Right forelimb (tissue), 1 donor: ENCODE data around the gene KLRC1.
"Not testable (repeated sequence)": the region's sequence is repeated elsewhere in the genome, so short reads cannot be mapped to it uniquely, and the experiment has no call there.

Experiments used
- DNase-seq: peaks from one replicate; pipeline ENCODE4 v3.0.0-alpha.2; 2018

The KLRC1 gene

DNA sequence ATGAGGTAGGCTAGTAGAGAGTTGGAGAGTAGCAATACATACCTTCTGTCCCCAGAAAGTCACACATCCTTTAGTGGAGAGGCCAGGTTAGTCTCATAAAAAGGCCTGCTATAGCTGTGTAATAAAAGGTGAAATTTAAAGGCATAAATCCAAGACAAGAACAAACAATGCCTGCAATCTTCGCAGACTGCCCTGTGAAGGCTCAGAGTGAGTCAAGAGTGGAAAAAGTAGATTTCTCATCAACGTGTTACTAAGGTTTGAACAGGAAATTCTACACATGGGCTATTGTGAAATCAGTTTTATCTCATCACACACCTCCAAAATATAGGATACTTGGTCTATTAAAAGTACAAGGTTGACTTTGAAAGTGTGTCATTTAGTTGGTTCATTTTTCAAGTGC, at the start of gene KLRC1:
KLRC1 (minus strand) TSS at position 222 of the 400 bp plus-strand sequence. CDS start 2,221 bp downstream, outside the sequence.
- no peak for DNase-seq

DNA sequence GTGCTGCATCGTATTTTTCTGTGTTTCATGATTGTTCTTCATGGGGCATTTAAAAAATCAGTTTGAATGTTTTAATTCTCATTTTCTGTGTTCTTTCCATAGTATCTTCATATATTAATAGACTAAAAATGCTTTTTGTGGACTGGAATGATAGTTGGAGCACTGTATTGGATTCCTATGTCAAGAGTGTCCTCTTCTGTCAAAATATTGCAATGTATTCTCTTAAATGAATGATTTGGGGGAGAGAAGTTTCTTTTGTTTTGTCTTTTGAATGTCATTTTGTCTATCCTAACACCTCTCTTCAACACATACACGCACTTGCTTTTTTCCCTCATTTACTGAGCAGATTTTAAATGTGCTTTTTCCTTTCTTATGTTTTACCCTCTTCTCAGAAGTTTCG, 47.9 kb upstream of the KLRC1 start:
- no peak for DNase-seq

DNA sequence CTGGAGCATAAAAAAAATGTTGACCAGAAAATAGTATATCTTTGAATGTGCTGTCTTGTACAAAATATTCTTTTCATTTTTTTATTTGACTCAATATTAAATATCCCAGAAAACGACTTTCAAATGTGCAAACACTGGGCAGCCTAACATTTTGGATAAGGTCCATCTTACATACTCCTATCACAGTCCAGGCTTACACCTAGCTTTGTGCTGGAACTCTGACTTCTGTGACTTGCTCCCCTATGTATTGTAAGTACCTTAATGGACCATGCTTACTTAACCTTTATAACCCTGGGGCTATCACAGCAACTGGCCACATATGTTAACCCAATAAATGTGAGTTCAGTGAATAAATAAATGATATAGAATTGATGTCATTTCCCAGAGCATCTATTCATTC, 44.9 kb upstream of the KLRC1 start:
- no peak for DNase-seq

DNA sequence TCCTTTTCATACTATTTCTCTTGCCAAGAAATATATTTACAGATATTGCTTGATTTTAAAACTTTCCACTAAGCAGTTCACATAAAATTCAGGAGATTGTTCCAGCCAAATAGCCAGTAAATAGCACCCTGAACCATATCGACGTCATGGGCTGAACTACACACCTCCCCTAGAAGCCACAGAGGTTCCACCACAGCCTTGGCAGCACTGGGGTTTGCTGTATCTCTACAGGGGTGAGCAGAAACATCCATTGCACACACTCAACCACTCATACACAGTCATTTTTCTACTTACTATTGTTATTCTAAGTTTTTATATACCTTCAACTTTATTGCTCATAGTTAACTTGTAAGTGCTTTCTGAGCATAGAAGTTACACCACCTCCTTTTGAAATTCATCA, 44.4 kb upstream of the KLRC1 start:
- DNase-seq: no peak

DNA sequence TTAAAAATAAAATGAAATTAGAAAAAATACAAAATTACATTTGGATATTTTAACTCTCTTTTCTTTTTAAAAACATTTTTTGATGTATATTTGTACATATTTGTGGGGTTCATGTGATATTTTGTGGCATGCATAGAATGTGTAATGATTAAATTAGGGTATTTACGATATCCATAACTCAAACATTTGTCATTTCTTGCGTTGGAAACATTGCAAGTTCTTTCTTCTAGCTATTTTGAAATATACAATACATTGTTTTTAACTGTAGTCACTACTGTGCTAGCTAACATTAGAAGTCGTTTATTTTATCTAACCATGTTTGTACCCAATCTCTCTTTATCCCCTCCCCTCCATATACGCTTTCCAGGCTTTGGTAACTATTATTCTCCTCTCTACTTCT, 38.6 kb upstream of the KLRC1 start:
- no peak for DNase-seq

DNA sequence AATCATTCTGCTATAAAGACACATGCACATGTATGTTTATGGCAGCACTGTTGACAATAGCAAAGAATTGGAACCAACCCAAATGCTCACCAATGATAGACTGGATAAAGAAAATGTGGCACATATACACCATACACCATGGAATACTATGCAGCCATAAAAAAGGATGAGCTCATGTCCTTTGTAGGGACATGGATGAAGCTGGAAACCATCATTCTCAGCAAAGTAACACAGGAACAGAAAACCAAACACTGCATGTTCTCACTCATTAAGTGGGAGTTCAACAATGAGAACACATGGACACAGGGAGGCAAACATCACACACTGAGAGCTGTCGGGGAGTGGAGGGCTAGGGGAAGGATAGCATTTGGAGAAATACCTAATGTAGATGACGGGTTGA, 34.2 kb upstream of the KLRC1 start:
- not testable (repeated sequence) for DNase-seq

DNA sequence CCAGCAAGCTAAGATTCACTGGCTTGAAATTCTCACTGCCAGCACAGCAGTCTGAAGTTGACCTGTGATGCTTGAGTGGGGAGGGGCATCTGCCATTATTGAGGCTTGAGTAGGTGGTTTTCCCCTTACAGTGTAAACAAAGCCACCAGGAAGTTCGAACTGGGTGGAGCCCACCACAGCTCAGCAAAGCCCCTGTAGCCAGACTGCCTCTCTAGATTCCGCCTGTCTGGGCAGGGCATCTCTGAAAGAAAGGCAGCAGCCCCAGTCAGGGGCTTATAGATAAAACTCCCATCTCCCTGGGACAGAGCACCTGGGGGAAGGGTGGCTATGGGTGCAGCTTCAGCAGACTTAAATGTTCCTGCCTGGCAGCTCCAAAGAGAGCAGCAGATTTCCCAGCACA, 28.7 kb upstream of the KLRC1 start:
- DNase-seq: not testable (repeated sequence)

DNA sequence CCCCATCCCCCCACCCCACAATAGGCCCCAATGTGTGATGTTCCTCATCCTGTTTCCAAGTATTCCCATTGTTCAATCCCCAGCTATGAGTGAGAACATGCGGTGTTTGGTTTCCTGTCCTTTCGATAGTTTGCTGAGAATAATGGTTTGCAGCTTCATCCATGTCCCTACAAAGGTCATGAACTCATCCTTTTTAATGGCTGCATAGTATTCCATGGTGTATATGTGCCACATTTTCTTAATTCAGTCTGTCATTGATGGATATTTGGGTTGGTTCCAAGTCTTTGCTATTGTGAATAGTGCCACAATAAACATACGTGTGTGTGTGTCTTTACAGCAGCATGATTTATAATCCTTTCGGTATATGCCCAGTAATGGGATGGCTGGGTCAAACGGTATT, 19.6 kb upstream of the KLRC1 start:
- not testable (repeated sequence) for DNase-seq

DNA sequence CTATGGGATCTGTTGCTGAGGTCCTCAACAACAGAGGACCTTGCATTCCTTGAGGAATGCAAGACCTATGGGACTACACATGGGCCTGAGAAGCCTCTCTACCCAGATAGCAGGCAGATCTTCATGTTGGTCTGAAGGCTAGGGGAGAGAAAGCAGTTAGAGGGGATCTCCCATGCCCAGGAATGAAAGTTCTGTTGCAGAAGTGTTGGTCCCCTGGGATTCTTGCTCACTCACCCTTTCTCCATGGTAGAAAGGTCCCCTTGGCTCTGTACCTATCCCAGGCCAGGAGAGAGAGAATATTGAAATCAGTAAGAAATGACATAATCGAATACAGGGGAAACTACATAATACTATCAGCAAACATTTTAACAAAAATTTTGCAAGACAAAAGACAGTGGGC, 16.5 kb upstream of the KLRC1 start:
- DNase-seq: no peak

DNA sequence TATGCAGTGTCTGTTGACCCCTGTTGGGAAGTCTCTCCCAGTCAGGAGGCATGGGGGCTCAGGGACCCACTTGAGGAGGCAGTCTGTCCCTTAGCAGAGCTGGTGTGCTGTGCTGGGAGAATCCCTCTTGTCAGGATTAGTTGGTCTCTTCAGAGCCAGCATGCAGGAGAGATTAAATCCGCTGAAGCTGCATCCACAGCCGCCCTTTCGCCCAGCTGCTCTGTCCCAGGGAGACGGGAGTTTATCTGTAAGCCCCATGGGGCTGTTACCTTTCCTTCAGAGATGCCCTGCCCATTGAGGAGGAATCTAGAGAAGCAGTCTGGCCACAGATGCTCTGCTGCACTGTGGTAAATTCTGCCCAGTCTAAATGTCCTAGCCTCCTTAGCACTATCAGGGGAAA, 13.1 kb upstream of the KLRC1 start:
- no peak for DNase-seq

DNA sequence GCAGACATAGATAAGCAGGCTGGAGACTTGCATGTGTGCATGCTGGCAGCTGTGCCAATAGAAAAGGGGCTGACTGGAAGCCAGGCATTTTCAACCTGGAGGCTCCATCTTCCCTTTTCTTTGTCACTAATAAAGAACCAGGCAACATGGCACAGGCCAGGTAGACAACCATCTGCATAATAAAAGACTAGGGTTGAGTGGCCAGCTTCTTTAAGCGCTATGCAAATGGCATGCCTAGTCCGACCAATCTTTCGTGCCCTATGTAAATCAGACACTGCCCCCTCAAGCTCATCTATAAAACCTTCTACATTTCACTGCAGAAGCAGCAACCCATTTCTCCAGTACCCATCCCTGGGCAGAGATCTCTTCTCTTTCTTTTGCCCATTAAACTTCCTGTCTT, 4.6 kb upstream of the KLRC1 start:
- no peak for DNase-seq

DNA sequence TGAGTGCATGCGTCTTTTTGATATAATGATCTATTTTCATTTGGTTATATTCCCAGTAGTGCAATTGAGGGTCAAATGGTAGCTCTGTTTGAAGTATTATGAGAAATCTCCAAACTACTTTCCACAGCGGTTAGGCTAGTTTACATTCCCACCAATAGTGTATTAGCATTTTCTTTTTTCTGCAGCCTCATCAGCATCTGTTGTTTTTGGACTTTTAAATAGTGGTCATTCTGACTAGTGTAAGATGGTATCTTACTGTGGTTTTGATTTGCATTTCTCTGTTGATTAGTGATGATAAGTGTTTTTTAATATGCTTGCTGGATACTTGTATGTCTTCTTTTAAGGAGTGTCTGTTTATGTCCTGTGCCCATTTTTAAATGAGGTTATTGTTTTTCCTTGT, 3.7 kb upstream of the KLRC1 start:
- DNase-seq: no peak

DNA sequence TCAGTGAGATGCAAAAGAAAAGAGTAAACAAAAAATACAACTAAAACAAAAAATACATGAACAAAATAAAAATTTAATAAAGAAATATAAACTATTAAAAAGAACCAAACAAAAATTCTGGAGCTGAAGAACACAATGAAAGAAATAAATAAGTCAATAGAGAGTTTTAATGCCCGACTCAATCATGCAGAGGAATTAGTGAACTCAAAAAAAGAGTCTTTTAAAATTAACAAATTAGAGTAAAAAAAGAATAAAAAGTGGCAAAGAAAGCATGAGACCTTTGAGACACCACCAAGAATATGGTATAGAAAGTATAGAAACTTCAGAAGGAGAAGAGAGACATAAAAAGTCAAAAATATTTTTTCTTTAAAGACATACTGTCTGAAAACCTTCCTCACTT, 2.6 kb upstream of the KLRC1 start:
- no peak for DNase-seq

DNA sequence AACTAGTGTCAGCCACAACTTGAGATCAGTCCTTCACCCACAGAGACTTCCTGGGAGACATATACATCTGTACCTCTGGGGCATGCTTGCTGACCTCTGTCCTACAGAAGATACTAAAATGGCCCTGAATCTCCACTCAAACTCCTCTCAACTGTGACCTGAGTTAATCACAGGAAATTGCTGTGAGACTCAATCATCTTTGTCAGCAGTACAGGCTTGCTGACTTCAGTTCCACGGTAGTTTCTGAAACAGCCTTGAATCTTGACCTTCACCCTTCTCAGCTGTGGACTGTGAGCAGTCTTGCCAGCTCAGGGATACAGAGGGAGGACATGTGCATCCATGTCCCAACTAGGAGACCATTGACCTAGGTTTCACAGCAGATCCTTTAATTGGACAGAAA, 1.4 kb upstream of the KLRC1 start:
- no peak for DNase-seq

DNA sequence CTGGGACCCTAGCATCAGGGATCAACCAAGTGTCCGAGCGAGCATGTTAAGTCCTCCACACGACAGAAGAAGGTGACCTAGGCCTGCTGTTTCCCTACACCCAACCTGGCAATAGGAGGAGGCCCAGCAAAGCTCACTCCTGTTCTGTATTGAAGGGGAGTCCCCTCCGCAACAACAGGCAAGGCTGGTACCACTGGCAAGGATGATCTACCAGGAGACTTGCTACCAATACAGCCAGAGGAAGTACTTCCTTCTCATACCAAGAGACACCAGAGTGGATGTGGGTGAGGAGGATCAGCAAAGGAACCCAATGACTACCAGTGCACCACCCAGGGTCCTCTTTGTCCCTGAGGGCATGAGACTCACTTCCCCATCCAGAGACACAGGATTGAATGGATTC, 4.9 kb downstream of the KLRC1 start:
- no peak for DNase-seq

DNA sequence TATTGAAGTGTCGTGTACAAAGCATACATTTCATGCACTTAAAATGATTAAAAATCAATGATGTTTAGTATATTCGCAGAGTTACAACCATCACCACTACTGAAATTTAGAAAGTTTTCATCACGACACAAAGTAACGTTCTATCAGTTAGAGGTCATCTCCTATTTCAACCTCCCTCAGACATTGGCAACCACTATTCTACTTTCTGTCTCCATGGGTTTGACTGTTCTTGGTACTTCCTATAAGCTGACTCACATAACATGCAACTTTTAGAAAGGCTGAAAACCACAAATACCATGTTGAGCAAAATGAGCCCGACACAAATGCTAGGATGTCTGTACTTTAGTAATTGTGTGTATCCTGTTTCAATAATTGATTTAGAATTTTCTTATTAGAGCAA, 7.1 kb downstream of the KLRC1 start:
- DNase-seq: not testable (repeated sequence)

DNA sequence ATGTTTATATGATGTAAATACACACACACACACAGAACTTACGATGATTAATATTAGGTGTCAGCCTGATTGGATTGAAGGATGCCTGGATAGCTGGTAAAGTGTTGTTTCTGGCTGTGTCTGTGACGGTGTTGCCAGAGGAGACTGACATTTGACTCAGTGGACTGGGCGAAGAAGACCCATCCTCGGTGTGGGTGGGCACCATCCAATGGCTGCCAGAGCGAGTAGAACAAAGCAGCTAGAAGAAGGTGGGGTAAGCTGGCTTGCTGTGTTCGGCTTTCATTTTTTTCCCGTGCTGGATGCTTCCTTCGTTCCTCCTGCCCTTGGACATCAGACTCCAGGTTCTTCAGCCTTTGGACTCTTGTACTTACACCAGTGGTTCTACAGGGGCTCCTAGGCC, 12.0 kb downstream of the KLRC1 start:
- not testable (repeated sequence) for DNase-seq

DNA sequence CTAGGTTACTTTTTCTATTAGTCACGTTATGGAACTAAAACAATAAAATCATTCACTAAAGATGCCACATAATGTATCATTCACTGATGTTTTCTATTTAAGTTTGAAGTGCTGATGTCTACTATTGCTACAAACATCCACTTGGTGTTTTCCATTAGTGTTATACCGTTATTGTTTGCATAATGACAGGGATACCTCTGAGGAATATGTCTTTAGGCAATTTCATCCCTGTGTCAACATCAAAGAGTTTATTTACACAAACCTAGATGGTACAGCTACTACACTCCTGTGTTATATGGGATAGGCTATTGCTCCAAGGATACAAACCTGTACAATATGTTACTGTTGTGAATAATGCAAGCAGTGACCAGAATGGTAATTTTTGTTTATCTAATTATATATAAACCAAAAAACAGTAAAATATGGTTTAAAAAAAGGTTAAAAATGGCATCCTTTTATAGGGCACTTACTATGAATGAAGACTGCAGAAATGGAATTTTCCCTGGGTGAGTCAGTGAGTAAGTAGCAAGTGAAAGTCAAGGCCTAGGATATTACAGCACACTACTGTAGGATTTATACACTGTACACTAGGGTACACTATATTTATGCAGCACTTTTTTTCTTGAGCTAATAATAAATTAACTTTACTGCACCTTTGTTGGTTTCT, 13.4 kb downstream of the KLRC1 start:
- not testable (repeated sequence) for DNase-seq

DNA sequence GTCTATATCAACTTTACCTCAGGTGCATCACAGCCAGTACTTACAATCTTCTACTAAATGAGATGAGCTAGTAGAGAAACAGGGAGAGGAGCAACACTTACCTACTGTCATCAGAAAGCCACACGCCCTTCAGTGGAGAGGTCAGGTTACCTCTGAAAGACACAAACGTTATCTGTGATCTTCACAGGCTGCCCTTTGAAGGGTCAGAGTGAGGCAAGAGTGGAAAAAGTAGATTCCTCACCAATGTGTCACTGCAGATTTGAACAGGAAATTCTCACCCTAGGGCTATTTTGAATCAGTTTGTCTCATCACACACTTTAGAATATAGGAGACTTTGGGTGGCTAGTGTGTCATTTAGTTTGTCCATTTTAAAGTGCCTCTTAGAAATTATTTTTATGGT, 15.6 kb downstream of the KLRC1 start:
- DNase-seq: not testable (repeated sequence)

DNA sequence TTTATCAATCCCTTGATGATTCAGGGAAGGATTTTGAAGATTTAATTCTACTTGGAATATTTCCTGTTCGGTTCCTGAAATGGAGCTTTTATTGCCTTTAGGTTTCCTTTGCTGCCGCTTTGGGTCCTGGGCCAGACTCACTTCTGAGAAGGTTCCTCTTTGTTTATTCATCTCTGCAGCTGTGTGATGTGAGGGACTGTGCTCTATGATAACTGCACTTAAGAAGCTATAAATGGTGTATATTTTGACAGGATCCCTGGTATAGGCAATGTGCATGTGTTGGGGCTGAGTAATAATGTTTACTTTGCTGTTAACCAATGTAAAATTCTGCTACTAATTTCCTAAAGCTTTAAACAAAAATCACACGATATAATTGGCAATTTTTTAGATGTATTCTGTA, 17.4 kb downstream of the KLRC1 start, which contains the start of gene KLRC2:
KLRC2 (minus strand) TSS at position 195 of the 400 bp plus-strand sequence; CDS start at position 171, 24 bp downstream.
- not testable (repeated sequence) for DNase-seq

DNA sequence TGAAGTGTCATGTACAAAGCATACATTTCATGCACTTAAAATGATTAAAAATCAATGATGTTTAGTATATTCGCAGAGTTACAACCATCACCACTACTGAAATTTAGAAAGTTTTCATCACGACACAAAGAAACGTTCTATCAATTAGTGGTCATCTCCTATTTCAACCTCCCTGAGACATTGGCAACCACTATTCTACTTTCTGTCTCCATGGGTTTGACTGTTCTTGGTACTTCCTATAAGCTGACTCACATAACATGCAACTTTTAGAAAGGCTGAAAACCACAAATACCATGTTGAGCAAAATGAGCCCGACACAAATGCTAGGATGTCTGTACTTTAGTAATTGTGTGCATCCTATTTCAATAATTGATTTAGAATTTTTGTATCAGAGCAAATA, 22.6 kb downstream of the KLRC1 start:
- not testable (repeated sequence) for DNase-seq

DNA sequence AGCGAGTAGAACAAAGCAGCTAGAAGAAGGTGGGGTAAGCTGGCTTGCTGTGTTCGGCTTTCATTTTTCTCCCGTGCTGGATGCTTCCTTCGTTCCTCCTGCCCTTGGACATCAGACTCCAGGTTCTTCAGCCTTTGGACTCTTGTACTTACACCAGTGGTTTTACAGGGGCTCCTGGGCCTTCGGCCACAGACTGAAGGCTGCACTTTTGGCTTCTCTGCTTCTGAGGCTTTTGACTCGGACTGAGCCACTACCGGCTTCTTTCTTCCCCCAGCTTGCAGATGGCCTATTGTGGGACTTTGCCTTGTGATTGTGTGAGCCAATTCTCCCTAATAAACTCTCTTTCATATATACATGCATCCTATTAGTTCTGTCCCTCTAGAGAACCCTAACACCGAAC, 27.2 kb downstream of the KLRC1 start:
- not testable (repeated sequence) for DNase-seq

DNA sequence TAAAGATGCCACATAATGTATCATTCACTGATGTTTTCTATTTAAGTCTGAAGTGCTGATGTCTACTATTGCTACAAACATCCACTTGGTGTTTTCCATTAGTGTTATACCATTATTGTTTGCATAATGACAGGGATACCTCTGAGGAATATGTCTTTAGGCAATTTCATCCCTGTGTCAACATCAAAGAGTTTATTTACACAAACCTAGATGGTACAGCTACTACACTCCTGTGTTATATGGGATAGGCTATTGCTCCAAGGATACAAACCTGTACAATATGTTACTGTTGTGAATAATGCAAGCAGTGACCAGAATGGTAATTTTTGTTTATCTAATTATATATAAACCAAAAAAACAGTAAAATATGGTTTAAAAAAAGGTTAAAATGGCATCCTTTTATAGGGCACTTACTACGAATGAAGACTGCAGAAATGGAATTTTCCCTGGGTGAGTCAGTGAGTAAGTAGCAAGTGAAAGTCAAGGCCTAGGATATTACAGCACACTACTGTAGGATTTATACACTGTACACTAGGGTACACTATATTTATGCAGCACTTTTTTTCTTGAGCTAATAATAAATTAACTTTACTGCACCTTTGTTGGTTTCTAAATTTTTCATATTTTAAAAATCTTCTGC, 28.8 kb downstream of the KLRC1 start:
- DNase-seq: not testable (repeated sequence)

DNA sequence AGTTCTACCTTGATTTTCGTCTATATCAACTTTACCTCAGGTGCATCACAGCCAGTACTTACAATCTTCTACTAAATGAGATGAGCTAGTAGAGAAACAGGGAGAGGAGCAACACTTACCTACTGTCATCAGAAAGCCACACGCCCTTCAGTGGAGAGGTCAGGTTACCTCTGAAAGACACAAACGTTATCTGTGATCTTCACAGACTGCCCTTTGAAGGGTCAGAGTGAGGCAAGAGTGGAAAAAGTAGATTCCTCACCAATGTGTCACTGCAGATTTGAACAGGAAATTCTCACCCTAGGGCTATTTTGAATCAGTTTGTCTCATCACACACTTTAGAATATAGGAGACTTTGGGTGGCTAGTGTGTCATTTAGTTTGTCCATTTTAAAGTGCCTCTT, 31.0 kb downstream of the KLRC1 start:
- DNase-seq: not testable (repeated sequence)

DNA sequence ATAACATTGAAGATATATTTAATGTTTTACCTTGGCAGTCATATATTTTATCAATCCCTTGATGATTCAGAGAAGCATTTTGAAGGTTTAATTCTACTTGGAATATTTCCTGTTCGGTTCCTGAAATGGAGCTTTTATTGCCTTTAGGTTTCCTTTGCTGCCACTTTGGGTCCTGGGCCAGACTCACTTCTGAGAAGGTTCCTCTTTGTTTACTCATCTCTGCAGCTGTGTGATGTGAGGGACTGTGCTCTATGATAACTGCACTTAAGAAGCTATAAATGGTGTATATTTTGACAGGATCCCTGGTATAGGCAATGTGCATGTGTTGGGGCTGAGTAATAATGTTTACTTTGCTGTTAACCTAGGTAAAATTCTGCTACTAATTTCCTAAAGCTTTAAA, 32.8 kb downstream of the KLRC1 start, which contains the start of gene KLRC3:
KLRC3 (minus strand) TSS at position 262 of the 400 bp plus-strand sequence; CDS start at position 217, 45 bp downstream.
- DNase-seq: not testable (repeated sequence)
